Keratinocyte (primary cell): ENCODE measurements around the gene ANKRD55.

Experiments
- CTCF ChIP-seq, 3 experiments: IDR thresholded peaks in 1 of 3; conservative IDR thresholded peaks in 1 of 3; optimal IDR thresholded peaks in 1 of 3; 2 replicates in 2 of 3; 3 replicates in 1 of 3; pipeline versions ENCODE3 to v1.5.1; 2011; ENCODE audit warnings: low read length in 3 of 3, mild to moderate bottlenecking in 3 of 3, moderate library complexity in 2 of 3, control low read depth in 1 of 3, inconsistent platforms in 1 of 3; ENCODE audit not compliant: insufficient read depth in 2 of 3; ENCODE audit errors: extremely low read depth in 1 of 3
- EZH2 ChIP-seq: IDR thresholded peaks from one replicate; pipeline ENCODE4 v1.6.1; 2012; ENCODE audit warnings: inconsistent platforms, mild to moderate bottlenecking, low read length, moderate library complexity

- TF ChIP-seq CTCF (optimal IDR thresholded peaks at IDR 0.05 in 1 of 3, IDR thresholded peaks at IDR 0.05 in 1 of 3, conservative IDR thresholded peaks at IDR 0.05 in 1 of 3; ENCODE audit: extremely low read depth in 1 of 3, insufficient read depth in 2 of 3, low read length in 3 of 3): no peak
- no peak for TF ChIP-seq EZH2
Observed at GRCh38 chr5:56090793-56091460, 142.2 kb downstream of the ANKRD55 start.
